ENCODE measurements around the gene MORF4L2.

MORF4L2 gene

GRCh38 chrX:103631145-103631544 lies 55.4 kb downstream of the MORF4L2 start:
- no peak for DNase-seq

GRCh38 chrX:103630171-103630511 lies 56.4 kb downstream of the MORF4L2 start:
- no peak for DNase-seq

- DNase-seq = peak; percentile 87
These were observed 57.0 kb downstream of the MORF4L2 start for GRCh38 chrX:103629318-103630170.

GRCh38 chrX:103628386-103629317 lies 57.8 kb downstream of the MORF4L2 start, which contains the start of gene TCEAL1:
Gene TCEAL1 (plus strand): TSS chrX:103628975. CDS start chrX:103629917, 942 bp downstream.
- peak; percentile 75 for DNase-seq

- no peak for DNase-seq
These were observed 59.6 kb downstream of the MORF4L2 start for GRCh38 chrX:103626855-103627254.

All from left hindlimb (tissue), 1 donor.